MM.1S (cell line): ENCODE data around the gene SKAP2.

Source experiments
- CTCF ChIP-seq: fragments of 300-600 bp; sonication (generic); IDR thresholded peaks from 2 replicates; pipeline ENCODE4 v1.5.1; 2016; ENCODE audit warnings: antibody characterized with exemption, low read length, mixed read lengths
- EZH2 ChIP-seq: fragments of 300-600 bp; sonication (generic); optimal IDR thresholded peaks from 2 replicates; pipeline ENCODE3; 2017; ENCODE audit warnings: low read depth, mild to moderate bottlenecking, antibody characterized with exemption, low read length, mixed read lengths
- EZH2phosphoT487 ChIP-seq: fragments of 300-600 bp; sonication (generic); IDR thresholded peaks from 2 replicates; pipeline ENCODE4 v1.6.1; 2018; ENCODE audit warnings: antibody characterized with exemption, low read length

- TF ChIP-seq EZH2 (no peak), CTCF (no peak), EZH2phosphoT487 (no peak)
Observed at GRCh38 chr7:26684447-26684846, 179.9 kb downstream of the SKAP2 start.
